IMR-90 (cell line): Measurements from ENCODE around the gene GPN1. TPM values are rescaled to one million over a fixed set of nuclear protein-coding genes. Genes with fewer than 3 reads are reported as not detected.

Experiments
- ATAC-seq: fragments of 200-7000 bp; cut with Tn5 transposase; 2 replicates; pipeline ENCODE4 v1.9.1; 2020; ENCODE audit warnings: low read depth, mild to moderate bottlenecking, moderate library complexity
- BruUV-seq: library from RNA; stranded (reverse); fragments of 400-500 nt; replicated peaks from 2 replicates; lab custom pipeline; 2021; lab: Mats Ljungman, UMichigan
- CTCF ChIA-PET: fragments of 300-600 bp; formaldehyde crosslinking; extraction: SDS; loops from one replicate; lab custom pipeline; 2021; ENCODE audit warnings: antibody characterized with exemption; lab: Yijun Ruan, JAX
- POLR2A ChIA-PET: fragments of 300-600 bp; sonication (Branson Sonifier 250); formaldehyde crosslinking; loops from one replicate; lab custom pipeline; 2022; ENCODE audit warnings: antibody characterized with exemption; ENCODE audit not compliant: unreplicated experiment; lab: Charles Lee
- DNase-seq: peaks from one replicate; pipeline ENCODE4 v3.0.0; 2013
- H2AFZ ChIP-seq: replicated peaks from 2 replicates; pipeline ENCODE3; 2013; ENCODE audit warnings: low read length, mild to moderate bottlenecking; ENCODE audit not compliant: poor library complexity
- H2AK5ac ChIP-seq: 2 replicates; pipeline ENCODE4 v1.6.1; 2013; ENCODE audit warnings: low read depth, low read length, inconsistent platforms
- H2AK9ac ChIP-seq: replicated peaks from 2 replicates; pipeline ENCODE3; 2013; ENCODE audit warnings: mild to moderate bottlenecking, low read depth, low read length, moderate library complexity; ENCODE audit not compliant: poor library complexity
- H2BK120ac ChIP-seq: 2 replicates; pipeline ENCODE4 v1.6.1; 2013; ENCODE audit warnings: low read depth, low read length, inconsistent platforms
- H2BK15ac ChIP-seq: 3 replicates; pipeline ENCODE4 v1.6.1; 2013; ENCODE audit warnings: low read depth, low read length, inconsistent platforms
- H2BK20ac ChIP-seq: 2 replicates; pipeline ENCODE4 v1.6.1; 2013; ENCODE audit warnings: low read depth, mild to moderate bottlenecking, inconsistent platforms, low read length, moderate library complexity
- H2BK5ac ChIP-seq: 2 replicates; pipeline ENCODE4 v1.6.1; 2013; ENCODE audit warnings: mild to moderate bottlenecking, low read depth, low read length, inconsistent platforms; ENCODE audit not compliant: poor library complexity, severe bottlenecking
- H3K14ac ChIP-seq: replicated peaks from 2 replicates; pipeline ENCODE4 v1.6.1; 2013; ENCODE audit warnings: low read depth, low read length, inconsistent platforms
- H3K18ac ChIP-seq: 2 replicates; pipeline ENCODE4 v1.6.1; 2013; ENCODE audit warnings: low read depth, low read length, control low read depth
- H3K23ac ChIP-seq: 2 replicates; pipeline ENCODE4 v1.6.1; 2013; ENCODE audit warnings: low read depth, low read length, inconsistent platforms
- H3K27ac ChIP-seq: 2 replicates; pipeline ENCODE4 v1.5.1; 2013; ENCODE audit warnings: mild to moderate bottlenecking, control low read depth, low read length; ENCODE audit not compliant: insufficient read depth
- H3K27me3 ChIP-seq: 2 replicates; pipeline ENCODE4 v1.6.1; 2013; ENCODE audit warnings: low read length; ENCODE audit not compliant: control insufficient read depth, insufficient read depth
- H3K36me3 ChIP-seq: 2 replicates; pipeline ENCODE4 v1.6.1; 2013; ENCODE audit warnings: low read length, mixed read lengths; ENCODE audit not compliant: control insufficient read depth, insufficient read depth
- H3K4ac ChIP-seq: 2 replicates; pipeline ENCODE4 v1.6.1; 2013; ENCODE audit warnings: low read depth, low read length, inconsistent platforms
- H3K4me1 ChIP-seq: 2 replicates; pipeline ENCODE4 v1.6.1; 2013; ENCODE audit warnings: low read length, mixed read lengths; ENCODE audit not compliant: control insufficient read depth, insufficient read depth
- H3K4me2 ChIP-seq: 2 replicates; pipeline ENCODE4 v1.6.1; 2013; ENCODE audit warnings: low read depth, mild to moderate bottlenecking, control low read depth, low read length, moderate library complexity
- H3K4me3 ChIP-seq: 2 replicates; pipeline ENCODE4 v1.5.1; 2013; ENCODE audit warnings: low read depth, mild to moderate bottlenecking, control low read depth, low read length, moderate library complexity; ENCODE audit not compliant: insufficient read depth
- H3K56ac ChIP-seq: 2 replicates; pipeline ENCODE4 v1.6.1; 2013; ENCODE audit warnings: low read length, inconsistent platforms; ENCODE audit not compliant: insufficient read depth; ENCODE audit errors: extremely low read depth
- H3K79me1 ChIP-seq, 2 experiments: 2 replicates each; pipeline ENCODE4 v1.6.1; 2013; ENCODE audit warnings: low read length in 2 of 2, inconsistent platforms in 1 of 2, low read depth in 1 of 2
- H3K9ac ChIP-seq: 2 replicates; pipeline ENCODE4 v1.6.1; 2013; ENCODE audit warnings: low read depth, low read length, control low read depth
- H3K9me1 ChIP-seq: 2 replicates; pipeline ENCODE4 v1.6.1; 2013; ENCODE audit warnings: low read length, inconsistent platforms; ENCODE audit not compliant: insufficient read depth
- H3K9me3 ChIP-seq: 2 replicates; pipeline ENCODE4 v1.6.1; 2013; ENCODE audit warnings: low read length; ENCODE audit not compliant: control insufficient read depth, insufficient read depth
- H4K20me1 ChIP-seq: 2 replicates; pipeline ENCODE4 v1.6.1; 2013; ENCODE audit warnings: low read length, inconsistent platforms; ENCODE audit not compliant: insufficient read depth
- H4K5ac ChIP-seq: 2 replicates; pipeline ENCODE4 v1.6.1; 2013; ENCODE audit warnings: mild to moderate bottlenecking, low read depth, low read length, control low read depth
- H4K8ac ChIP-seq, 2 experiments: 2 replicates each; pipeline ENCODE4 v1.6.1; 2013; ENCODE audit warnings: low read depth in 2 of 2, low read length in 2 of 2, control low read depth in 1 of 2, inconsistent platforms in 1 of 2
- H4K91ac ChIP-seq: 2 replicates; pipeline ENCODE4 v1.6.1; 2013; ENCODE audit warnings: low read depth, low read length, inconsistent platforms; ENCODE audit not compliant: insufficient read depth
- SMC3 ChIP-seq: fragments of 150-350 bp; IDR thresholded peaks from 2 replicates; pipeline ENCODE4 v1.6.1; 2016; ENCODE audit warnings: low read depth, mild to moderate bottlenecking, antibody characterized with exemption, low read length, moderate library complexity
- dilution Hi-C: fragments of 300-500 bp; cut with HindIII; formaldehyde crosslinking; loops from one replicate; pipeline ENCODE4 v1.14.3; 2018; ENCODE audit warnings: low sequenced_read_pairs; ENCODE audit not compliant: unreplicated experiment
- in situ Hi-C: fragments of 300-500 bp; cut with MboI; formaldehyde crosslinking; loops from 3 replicates; pipeline ENCODE4 v1.14.3; 2019; ENCODE audit warnings: low sequenced_read_pairs, inconsistent platforms, mixed read lengths
- intact Hi-C: fragments of 100-400 bp; cut with micrococcal nuclease; formaldehyde crosslinking; loops from 2 replicates; pipeline ENCODE4 v1.10.0; 2022
- polyA plus RNA-seq, 3 experiments: library from polyadenylated mRNA; depleted of rRNA; stranded (reverse); fragments of >200 nt; gene quantifications; 2 replicates each; pipeline ENCODE4 v1.2.3, GENCODE V29; 2012; ENCODE audit warnings: low replicate concordance in 1 of 3
- total RNA-seq: library from RNA; depleted of rRNA; stranded (reverse); fragments of >200 nt; gene quantifications from 2 replicates; pipeline ENCODE4 v1.2.3, GENCODE V29; 2012
- TF ChIP-seq, protein P1 (sequence below): conservative IDR thresholded peaks from 2 replicates; pipeline ENCODE4 v1.5.1; 2012; ENCODE audit warnings: mild to moderate bottlenecking, low read depth, low read length, improper control_type of control experiment
- TF ChIP-seq, protein P2 (sequence below): fragments of 150-350 bp; IDR thresholded peaks from 2 replicates; pipeline ENCODE4 v1.6.1; 2016; ENCODE audit warnings: low read depth, mild to moderate bottlenecking, low read length, moderate library complexity, borderline replicate concordance

Gene GPN1
- total and polyA plus RNA-seq, 2 of the 4 experiments (the other 2 are of a cell fraction): 37.8 to 63.8 TPM

DNA sequence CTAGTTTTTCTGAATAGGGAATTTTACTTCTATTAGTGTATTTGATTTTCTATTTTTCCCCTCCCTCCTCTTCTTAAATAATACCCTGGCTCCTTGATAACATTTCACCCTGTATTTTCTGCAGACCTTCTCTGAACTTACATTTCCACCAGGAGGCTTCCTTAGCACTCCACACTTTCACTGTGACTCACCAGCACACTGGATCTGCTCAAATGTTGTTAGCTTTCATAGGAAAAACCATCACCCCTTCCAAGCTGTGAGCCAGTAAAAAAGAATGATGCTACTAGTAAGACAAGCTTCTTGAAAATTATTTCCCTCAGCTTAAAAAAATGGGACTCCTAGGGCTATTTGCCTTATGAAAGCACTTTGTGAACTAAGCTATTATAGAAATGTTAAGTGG lies 18.4 kb downstream of the GPN1 start:
- Histone ChIP-seq H2BK15ac (no peak overlapping the region), H3K4me1 (no peaks in the 10 kb centered on the region), H3K14ac (no peak overlapping the region), H4K20me1 (peaks cover 2% of the 10 kb centered on the region), H3K23ac (no peak overlapping the region), H3K4ac (no peak overlapping the region), H3K9ac (no peak overlapping the region), H2AK5ac (no peak overlapping the region), H3K4me2 (no peak overlapping the region), H3K27me3 (no peaks in the 10 kb centered on the region), H2BK120ac (no peak overlapping the region), H2BK20ac (no peak overlapping the region), H3K4me3 (no peak overlapping the region), H4K8ac (no peak overlapping the region), H3K56ac (no peak overlapping the region), H3K9me3 (no peaks in the 10 kb centered on the region), H2BK5ac (no peak overlapping the region), H3K18ac (no peak overlapping the region), H3K27ac (no peak overlapping the region), H2AFZ (no peak overlapping the region), H3K9me1 (0 out of 2 replicates have a peak, but pooled peaks cover 2% of the 10 kb centered on the region), H3K79me1 (peaks cover 3 to 4% of the 10 kb centered on the region in 2 experiments; a peak in 2 of 4 replicates), H4K91ac (no peak overlapping the region), H2AK9ac (no peak overlapping the region), H3K36me3 (peaks cover 28% of the 10 kb centered on the region), H4K5ac (no peak overlapping the region)
- ChIA-PET CTCF (interaction anchor here (0.6 kb wide), 1 partner anchor 15 kb away, joined by 3 read pairs; no protein-coding TSS in a partner anchor), POLR2A (no interaction called here)
- intact Hi-C loops: no loop called here
- DNase-seq (peak; percentile 84), ATAC-seq (peak; percentile 84)
- dilution Hi-C loops: no loop called here
- BruUV-seq: no TSS peak
- TF ChIP-seq SMC3: peak; percentile 14; the same call in 1 of the 2 replicates
- TF ChIP-seq, protein P1, sequence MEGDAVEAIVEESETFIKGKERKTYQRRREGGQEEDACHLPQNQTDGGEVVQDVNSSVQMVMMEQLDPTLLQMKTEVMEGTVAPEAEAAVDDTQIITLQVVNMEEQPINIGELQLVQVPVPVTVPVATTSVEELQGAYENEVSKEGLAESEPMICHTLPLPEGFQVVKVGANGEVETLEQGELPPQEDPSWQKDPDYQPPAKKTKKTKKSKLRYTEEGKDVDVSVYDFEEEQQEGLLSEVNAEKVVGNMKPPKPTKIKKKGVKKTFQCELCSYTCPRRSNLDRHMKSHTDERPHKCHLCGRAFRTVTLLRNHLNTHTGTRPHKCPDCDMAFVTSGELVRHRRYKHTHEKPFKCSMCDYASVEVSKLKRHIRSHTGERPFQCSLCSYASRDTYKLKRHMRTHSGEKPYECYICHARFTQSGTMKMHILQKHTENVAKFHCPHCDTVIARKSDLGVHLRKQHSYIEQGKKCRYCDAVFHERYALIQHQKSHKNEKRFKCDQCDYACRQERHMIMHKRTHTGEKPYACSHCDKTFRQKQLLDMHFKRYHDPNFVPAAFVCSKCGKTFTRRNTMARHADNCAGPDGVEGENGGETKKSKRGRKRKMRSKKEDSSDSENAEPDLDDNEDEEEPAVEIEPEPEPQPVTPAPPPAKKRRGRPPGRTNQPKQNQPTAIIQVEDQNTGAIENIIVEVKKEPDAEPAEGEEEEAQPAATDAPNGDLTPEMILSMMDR: 0 out of 2 replicates have a peak, but pooled peaks have one; percentile 8
- TF ChIP-seq, protein P2, sequence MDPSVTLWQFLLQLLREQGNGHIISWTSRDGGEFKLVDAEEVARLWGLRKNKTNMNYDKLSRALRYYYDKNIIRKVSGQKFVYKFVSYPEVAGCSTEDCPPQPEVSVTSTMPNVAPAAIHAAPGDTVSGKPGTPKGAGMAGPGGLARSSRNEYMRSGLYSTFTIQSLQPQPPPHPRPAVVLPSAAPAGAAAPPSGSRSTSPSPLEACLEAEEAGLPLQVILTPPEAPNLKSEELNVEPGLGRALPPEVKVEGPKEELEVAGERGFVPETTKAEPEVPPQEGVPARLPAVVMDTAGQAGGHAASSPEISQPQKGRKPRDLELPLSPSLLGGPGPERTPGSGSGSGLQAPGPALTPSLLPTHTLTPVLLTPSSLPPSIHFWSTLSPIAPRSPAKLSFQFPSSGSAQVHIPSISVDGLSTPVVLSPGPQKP: no peak
- in situ Hi-C loops: no loop called here
